OCI-LY7 (cell line): ENCODE data around the gene SAMD5.

ENCODE experiments used
- CTCF ChIP-seq: fragments of 200-600 bp; sonication (generic); conservative IDR thresholded peaks from 2 replicates; pipeline ENCODE4 v1.5.1; 2014; ENCODE audit warnings: mild to moderate bottlenecking, antibody characterized with exemption, low read length, moderate library complexity, mixed read lengths
- EZH2phosphoT487 ChIP-seq: fragments of 200-600 bp; sonication (generic); IDR thresholded peaks from 2 replicates; pipeline ENCODE4 v1.6.1; 2018; ENCODE audit warnings: low read depth, borderline replicate concordance, mild to moderate bottlenecking, mixed run types, antibody characterized with exemption, low read length, moderate library complexity, mixed read lengths

- no peak for TF ChIP-seq CTCF
- TF ChIP-seq EZH2phosphoT487 = no peak
Measured at GRCh38 chr6:147566244-147566898, 57.9 kb downstream of the SAMD5 start.
